HepG2 (cell line): ENCODE results near the gene KCNT2. TPM values are rescaled to one million over a fixed set of nuclear protein-coding genes. Genes with fewer than 3 reads are reported as not detected.

ENCODE experiments used
- ATAC-seq: fragments of 200-7000 bp; cut with Tn5 transposase; 3 replicates; pipeline ENCODE4 v1.9.1; 2020; ENCODE audit warnings: mild to moderate bottlenecking, moderate library complexity
- BruUV-seq: library from RNA; stranded (reverse); fragments of 400-500 nt; replicated peaks from 2 replicates; lab custom pipeline; 2021; lab: Mats Ljungman, UMichigan
- CTCF ChIA-PET: fragments of 300-600 bp; formaldehyde crosslinking; extraction: SDS; loops from one replicate; lab custom pipeline; 2021; ENCODE audit warnings: low total read pairs, inconsistent platforms, low intra/inter-chr PET ratio; lab: Yijun Ruan, JAX
- POLR2A ChIA-PET: fragments of 350-600 bp; sonication (Branson Sonifier 250); formaldehyde crosslinking; loops from one replicate; lab custom pipeline; 2020; ENCODE audit warnings: antibody characterized with exemption, inconsistent platforms; lab: Yijun Ruan, JAX
- DNase-seq: peaks from one replicate; pipeline ENCODE4 v3.0.0-alpha.2; 2015; ENCODE audit warnings: low spot score
- FAIRE-seq: peaks from 3 replicates; lab custom pipeline; 2011; peaks lifted over from hg19 to GRCh38; lab: Jason Lieb, UNC
- H2AFZ ChIP-seq: one replicate; pipeline ENCODE4 v1.6.1; 2011; ENCODE audit warnings: low read length, inconsistent platforms
- H3K27ac ChIP-seq: fragments of 300-600 bp; 3 replicates; pipeline ENCODE4 v1.8.0; 2011; ENCODE audit warnings: mixed run types, mild to moderate bottlenecking, mixed read lengths, low read length, inconsistent platforms; ENCODE audit not compliant: insufficient read depth; ENCODE audit errors: extremely low read length
- H3K27me3 ChIP-seq, 2 experiments: fragments of 200-600 bp in 1 of 2; 2 replicates in 1 of 2; 3 replicates in 1 of 2; pipeline versions ENCODE4 v1.6.0 to v1.8.0; 2011; ENCODE audit warnings: low read length in 2 of 2, mild to moderate bottlenecking in 2 of 2, moderate library complexity in 2 of 2, inconsistent platforms in 1 of 2; ENCODE audit not compliant: insufficient read depth in 2 of 2, control insufficient read depth in 1 of 2
- H3K36me3 ChIP-seq, 2 experiments: fragments of 200-600 bp in 1 of 2; replicated peaks in 1 of 2; 2 replicates in 1 of 2; 3 replicates in 1 of 2; pipeline versions ENCODE4 v1.5.1 to v1.8.0; 2011; ENCODE audit warnings: low read length in 2 of 2, inconsistent platforms in 1 of 2; ENCODE audit not compliant: insufficient read depth in 2 of 2, control insufficient read depth in 1 of 2
- H3K4me1 ChIP-seq: 2 replicates; pipeline ENCODE4 v1.5.1; 2012; ENCODE audit warnings: low read length, inconsistent platforms; ENCODE audit not compliant: insufficient read depth
- H3K4me2 ChIP-seq: 2 replicates; pipeline ENCODE4 v1.6.0; 2011; ENCODE audit warnings: low read depth, low read length, inconsistent platforms
- H3K4me3 ChIP-seq, 3 experiments: fragments of 200-600 bp in 1 of 3; sonication (generic), shearing (Covaris generic) in 1 of 3; replicated peaks in 1 of 3; 2 replicates each; pipeline ENCODE4 v1.5.1; 2011 to 2016; ENCODE audit warnings: low read length in 3 of 3, inconsistent platforms in 2 of 3, low read depth in 2 of 3, mild to moderate bottlenecking in 2 of 3, control low read depth in 1 of 3, mixed read lengths in 1 of 3; ENCODE audit not compliant: insufficient read depth in 1 of 3
- H3K79me2 ChIP-seq: one replicate; pipeline ENCODE4 v1.6.1; 2011; ENCODE audit warnings: low read length, inconsistent platforms; ENCODE audit not compliant: insufficient read depth
- H3K9ac ChIP-seq: 2 replicates; pipeline ENCODE4 v1.6.0; 2011; ENCODE audit warnings: mild to moderate bottlenecking, low read depth, low read length, inconsistent platforms; ENCODE audit not compliant: insufficient read depth
- H3K9me3 ChIP-seq: 2 replicates; pipeline ENCODE4 v1.5.1; 2012; ENCODE audit warnings: mild to moderate bottlenecking, low read length
- H4K20me1 ChIP-seq: 2 replicates; pipeline ENCODE4 v1.6.0; 2011; ENCODE audit warnings: inconsistent platforms, mild to moderate bottlenecking, low read length, moderate library complexity; ENCODE audit not compliant: insufficient read depth
- AGO2 ChIP-seq: fragments of 200-400 bp; formaldehyde crosslinking; optimal IDR thresholded peaks from 2 replicates; pipeline ENCODE3; 2017; ENCODE audit warnings: mild to moderate bottlenecking, low read depth, low read length, moderate library complexity
- MEIS1 ChIP-seq: sonication (generic); formaldehyde crosslinking; IDR thresholded peaks from 2 replicates; pipeline ENCODE4 v1.9.0; 2021; ENCODE audit warnings: mild to moderate bottlenecking, missing genetic modification reagents, moderate library complexity, borderline replicate concordance
- ONECUT2 ChIP-seq: sonication (generic); formaldehyde crosslinking; IDR thresholded peaks from 2 replicates; pipeline ENCODE4 v1.4.0; 2020; ENCODE audit warnings: missing genetic modification reagents
- PPARG ChIP-seq: conservative IDR thresholded peaks from 2 replicates; pipeline ENCODE4 v1.6.1; 2016; ENCODE audit warnings: missing biosample characterization, missing genetic modification reagents
- SMARCC2 ChIP-seq: fragments of 450-650 bp; IDR thresholded peaks from 2 replicates; pipeline ENCODE4 v1.6.1; 2017; ENCODE audit warnings: antibody characterized with exemption, mild to moderate bottlenecking
- ZC3H13 ChIP-seq: sonication (generic); formaldehyde crosslinking; IDR thresholded peaks from 2 replicates; pipeline ENCODE4 v1.8.1; 2023; ENCODE audit warnings: mild to moderate bottlenecking, missing genetic modification reagents, moderate library complexity
- ZMYM2 ChIP-seq: sonication (generic); formaldehyde crosslinking; IDR thresholded peaks from 2 replicates; pipeline ENCODE4 v1.8.0; 2022; ENCODE audit warnings: mild to moderate bottlenecking, missing genetic modification reagents
- ZNF382 ChIP-seq: sonication (generic); formaldehyde crosslinking; IDR thresholded peaks from 2 replicates; pipeline ENCODE4 v1.5.0; 2020; ENCODE audit warnings: missing genetic modification reagents, mild to moderate bottlenecking, borderline replicate concordance
- ZNF550 ChIP-seq: sonication (generic); formaldehyde crosslinking; IDR thresholded peaks from 2 replicates; pipeline ENCODE4 v1.4.0; 2020; ENCODE audit warnings: mild to moderate bottlenecking, missing genetic modification reagents, borderline replicate concordance
- ZNF781 ChIP-seq: sonication (generic); formaldehyde crosslinking; IDR thresholded peaks from 2 replicates; pipeline ENCODE4 v1.5.1; 2020; ENCODE audit warnings: borderline replicate concordance, mild to moderate bottlenecking, missing genetic modification reagents; ENCODE audit errors: not compliant biosample characterization
- WGBS: methylation state at CpG from one replicate; pipeline ENCODE4 v1.1.6; 2017; ENCODE audit warnings: low lambda C conversion rate; 5-methylcytosine and 5-hydroxymethylcytosine counted together
- in situ Hi-C: cut with HindIII; loops from 2 replicates; pipeline ENCODE4 v1.10.0; 2017; ENCODE audit warnings: low pct_unique_long_range_greater_than_20kb; ENCODE audit not compliant: extremely low pct_ligation_motif_present
- intact Hi-C: fragments of 100-400 bp; cut with micrococcal nuclease; formaldehyde crosslinking; loops from one replicate; pipeline ENCODE4 v1.10.0; 2022; ENCODE audit not compliant: unreplicated experiment
- polyA plus RNA-seq, 8 experiments: library from polyadenylated mRNA; depleted of rRNA in 3 of 8; stranded (reverse) in 7 of 8; unstranded in 1 of 8; fragments of >200 nt; fragmentation: Illumina TruSeq in 4 of 8; extraction: Trizol in 4 of 8; gene quantifications; 2 replicates each; pipeline versions ENCODE4 v1.2.1 to v1.2.3, GENCODE V29; 2011 to 2016; ENCODE audit warnings: low read depth in 4 of 8, missing spikeins in 1 of 8, mixed read lengths in 1 of 8; ENCODE audit not compliant: insufficient read depth in 1 of 8
- total RNA-seq, 5 experiments: library from RNA; depleted of rRNA; stranded (reverse); fragments of >200 nt; fragmentation: Illumina TruSeq; extraction: Trizol; gene quantifications; 2 replicates each; pipeline ENCODE4 v1.2.3, GENCODE V29; 2016; ENCODE audit warnings: low read depth in 1 of 5
- TF ChIP-seq, protein P1 (sequence below): sonication (generic); formaldehyde crosslinking; IDR thresholded peaks from 2 replicates; pipeline ENCODE4 v1.4.0; 2020; ENCODE audit warnings: missing genetic modification reagents
- TF ChIP-seq, protein P2 (sequence below): sonication (generic); formaldehyde crosslinking; IDR thresholded peaks from 2 replicates; pipeline ENCODE4 v1.4.0; 2020; ENCODE audit warnings: missing genetic modification reagents
- TF ChIP-seq, protein P3 (sequence below): sonication (generic); formaldehyde crosslinking; IDR thresholded peaks from 2 replicates; pipeline ENCODE4 v1.8.1; 2023; ENCODE audit warnings: mild to moderate bottlenecking, missing genetic modification reagents, borderline replicate concordance
- TF ChIP-seq, protein P4 (sequence below): IDR thresholded peaks from 2 replicates; pipeline ENCODE4 v1.6.1; 2016; ENCODE audit warnings: missing biosample characterization, missing genetic modification reagents, low read depth

The KCNT2 gene
- total and polyA plus RNA-seq, 2 of the 13 experiments (the other 11 are each of a cell fraction or from before 2014, with no cell fraction given), result not detected

DNA sequence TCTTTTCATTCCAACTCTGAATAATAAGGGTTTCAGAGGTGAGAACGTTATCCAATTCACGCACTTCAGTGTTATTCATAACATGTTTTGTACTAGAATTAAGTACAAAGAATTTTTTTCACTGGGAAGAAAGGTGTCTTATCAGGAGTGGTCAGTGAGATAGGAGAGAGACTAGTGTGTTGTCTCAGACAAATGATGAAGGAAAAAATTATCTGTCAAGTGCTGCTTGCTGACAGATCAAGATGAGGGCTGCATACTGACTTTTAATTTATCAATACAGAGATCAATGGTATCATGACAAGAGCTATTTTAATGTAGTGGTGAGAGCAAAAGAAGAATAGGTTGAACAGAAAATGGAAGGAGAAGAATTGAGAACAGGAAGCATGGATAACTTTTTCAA is 402.4 kb downstream of the KCNT2 start:
- ChIA-PET POLR2A (no interaction called here), CTCF (no interaction called here)
- Histone ChIP-seq H3K79me2 (no peaks in the 10 kb centered on the region), H3K9me3 (no peaks in the 10 kb centered on the region), H3K27ac (no peak overlapping the region), H4K20me1 (no peaks in the 10 kb centered on the region), H3K36me3 (no peaks in the 10 kb centered on the region), H3K9ac (no peak overlapping the region), H3K4me2 (no peak overlapping the region), H3K27me3 (no peaks in the 10 kb centered on the region), H3K4me3 (no peak overlapping the region), H2AFZ (no peak overlapping the region), H3K4me1 (no peaks in the 10 kb centered on the region)
- no peak for TF ChIP-seq MEIS1 (CRISPR knock-in tag)
- TF ChIP-seq ZNF550, result no peak
- TF ChIP-seq ZMYM2, result no peak
- TF ChIP-seq, protein P1, sequence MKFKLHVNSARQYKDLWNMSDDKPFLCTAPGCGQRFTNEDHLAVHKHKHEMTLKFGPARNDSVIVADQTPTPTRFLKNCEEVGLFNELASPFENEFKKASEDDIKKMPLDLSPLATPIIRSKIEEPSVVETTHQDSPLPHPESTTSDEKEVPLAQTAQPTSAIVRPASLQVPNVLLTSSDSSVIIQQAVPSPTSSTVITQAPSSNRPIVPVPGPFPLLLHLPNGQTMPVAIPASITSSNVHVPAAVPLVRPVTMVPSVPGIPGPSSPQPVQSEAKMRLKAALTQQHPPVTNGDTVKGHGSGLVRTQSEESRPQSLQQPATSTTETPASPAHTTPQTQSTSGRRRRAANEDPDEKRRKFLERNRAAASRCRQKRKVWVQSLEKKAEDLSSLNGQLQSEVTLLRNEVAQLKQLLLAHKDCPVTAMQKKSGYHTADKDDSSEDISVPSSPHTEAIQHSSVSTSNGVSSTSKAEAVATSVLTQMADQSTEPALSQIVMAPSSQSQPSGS (CRISPR knock-in tag), result no peak
- no peak for TF ChIP-seq ONECUT2 (CRISPR knock-in tag)
- TF ChIP-seq ZNF781 (CRISPR knock-in tag), result no peak
- TF ChIP-seq ZNF382 (CRISPR knock-in tag), result no peak
- TF ChIP-seq PPARG (CRISPR knock-in tag), result no peak
- TF ChIP-seq, protein P2, sequence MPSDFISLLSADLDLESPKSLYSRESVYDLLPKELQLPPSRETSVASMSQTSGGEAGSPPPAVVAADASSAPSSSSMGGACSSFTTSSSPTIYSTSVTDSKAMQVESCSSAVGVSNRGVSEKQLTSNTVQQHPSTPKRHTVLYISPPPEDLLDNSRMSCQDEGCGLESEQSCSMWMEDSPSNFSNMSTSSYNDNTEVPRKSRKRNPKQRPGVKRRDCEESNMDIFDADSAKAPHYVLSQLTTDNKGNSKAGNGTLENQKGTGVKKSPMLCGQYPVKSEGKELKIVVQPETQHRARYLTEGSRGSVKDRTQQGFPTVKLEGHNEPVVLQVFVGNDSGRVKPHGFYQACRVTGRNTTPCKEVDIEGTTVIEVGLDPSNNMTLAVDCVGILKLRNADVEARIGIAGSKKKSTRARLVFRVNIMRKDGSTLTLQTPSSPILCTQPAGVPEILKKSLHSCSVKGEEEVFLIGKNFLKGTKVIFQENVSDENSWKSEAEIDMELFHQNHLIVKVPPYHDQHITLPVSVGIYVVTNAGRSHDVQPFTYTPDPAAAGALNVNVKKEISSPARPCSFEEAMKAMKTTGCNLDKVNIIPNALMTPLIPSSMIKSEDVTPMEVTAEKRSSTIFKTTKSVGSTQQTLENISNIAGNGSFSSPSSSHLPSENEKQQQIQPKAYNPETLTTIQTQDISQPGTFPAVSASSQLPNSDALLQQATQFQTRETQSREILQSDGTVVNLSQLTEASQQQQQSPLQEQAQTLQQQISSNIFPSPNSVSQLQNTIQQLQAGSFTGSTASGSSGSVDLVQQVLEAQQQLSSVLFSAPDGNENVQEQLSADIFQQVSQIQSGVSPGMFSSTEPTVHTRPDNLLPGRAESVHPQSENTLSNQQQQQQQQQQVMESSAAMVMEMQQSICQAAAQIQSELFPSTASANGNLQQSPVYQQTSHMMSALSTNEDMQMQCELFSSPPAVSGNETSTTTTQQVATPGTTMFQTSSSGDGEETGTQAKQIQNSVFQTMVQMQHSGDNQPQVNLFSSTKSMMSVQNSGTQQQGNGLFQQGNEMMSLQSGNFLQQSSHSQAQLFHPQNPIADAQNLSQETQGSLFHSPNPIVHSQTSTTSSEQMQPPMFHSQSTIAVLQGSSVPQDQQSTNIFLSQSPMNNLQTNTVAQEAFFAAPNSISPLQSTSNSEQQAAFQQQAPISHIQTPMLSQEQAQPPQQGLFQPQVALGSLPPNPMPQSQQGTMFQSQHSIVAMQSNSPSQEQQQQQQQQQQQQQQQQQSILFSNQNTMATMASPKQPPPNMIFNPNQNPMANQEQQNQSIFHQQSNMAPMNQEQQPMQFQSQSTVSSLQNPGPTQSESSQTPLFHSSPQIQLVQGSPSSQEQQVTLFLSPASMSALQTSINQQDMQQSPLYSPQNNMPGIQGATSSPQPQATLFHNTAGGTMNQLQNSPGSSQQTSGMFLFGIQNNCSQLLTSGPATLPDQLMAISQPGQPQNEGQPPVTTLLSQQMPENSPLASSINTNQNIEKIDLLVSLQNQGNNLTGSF (CRISPR knock-in tag), result no peak
- TF ChIP-seq, protein P3, sequence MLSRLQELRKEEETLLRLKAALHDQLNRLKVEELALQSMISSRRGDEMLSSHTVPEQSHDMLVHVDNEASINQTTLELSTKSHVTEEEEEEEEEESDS (CRISPR knock-in tag), result no peak
- TF ChIP-seq SMARCC2, result no peak
- TF ChIP-seq ZC3H13 (CRISPR knock-in tag), result no peak
- TF ChIP-seq, protein P4, sequence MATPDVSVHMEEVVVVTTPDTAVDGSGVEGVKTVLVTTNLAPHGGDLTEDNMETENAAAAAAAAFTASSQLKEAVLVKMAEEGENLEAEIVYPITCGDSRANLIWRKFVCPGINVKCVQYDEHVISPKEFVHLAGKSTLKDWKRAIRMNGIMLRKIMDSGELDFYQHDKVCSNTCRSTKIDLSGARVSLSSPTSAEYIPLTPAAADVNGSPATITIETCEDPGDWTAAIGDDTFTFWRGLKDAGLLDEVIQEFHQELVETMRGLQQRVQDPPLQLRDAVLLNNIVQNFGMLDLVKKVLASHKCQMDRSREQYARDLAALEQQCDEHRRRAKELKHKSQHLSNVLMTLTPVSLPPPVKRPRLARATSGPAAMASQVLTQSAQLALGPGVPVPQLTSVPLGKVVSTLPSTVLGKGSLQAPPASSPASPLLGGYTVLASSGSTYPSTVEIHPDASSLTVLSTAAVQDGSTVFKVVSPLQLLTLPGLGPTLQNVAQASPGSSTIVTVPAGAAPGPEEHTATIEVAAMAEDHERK, result no peak
- no peak for TF ChIP-seq AGO2
- no peak for DNase-seq
- in situ Hi-C loops, result no loop called here
- 0% methylated on average over 2 of the region's 2 CpGs for WGBS
- no peak for ATAC-seq
- no TSS peak for BruUV-seq
- FAIRE-seq, result no peak
- intact Hi-C loops, result no loop called here
